Islet of Langerhans (tissue), 1 donor: ENCODE results near the gene ANKMY1.

Source experiments
- FAIRE-seq: peaks from one replicate; lab custom pipeline; 2011; peaks lifted over from hg19 to GRCh38; lab: Jason Lieb, UNC

Gene ANKMY1, protein sequence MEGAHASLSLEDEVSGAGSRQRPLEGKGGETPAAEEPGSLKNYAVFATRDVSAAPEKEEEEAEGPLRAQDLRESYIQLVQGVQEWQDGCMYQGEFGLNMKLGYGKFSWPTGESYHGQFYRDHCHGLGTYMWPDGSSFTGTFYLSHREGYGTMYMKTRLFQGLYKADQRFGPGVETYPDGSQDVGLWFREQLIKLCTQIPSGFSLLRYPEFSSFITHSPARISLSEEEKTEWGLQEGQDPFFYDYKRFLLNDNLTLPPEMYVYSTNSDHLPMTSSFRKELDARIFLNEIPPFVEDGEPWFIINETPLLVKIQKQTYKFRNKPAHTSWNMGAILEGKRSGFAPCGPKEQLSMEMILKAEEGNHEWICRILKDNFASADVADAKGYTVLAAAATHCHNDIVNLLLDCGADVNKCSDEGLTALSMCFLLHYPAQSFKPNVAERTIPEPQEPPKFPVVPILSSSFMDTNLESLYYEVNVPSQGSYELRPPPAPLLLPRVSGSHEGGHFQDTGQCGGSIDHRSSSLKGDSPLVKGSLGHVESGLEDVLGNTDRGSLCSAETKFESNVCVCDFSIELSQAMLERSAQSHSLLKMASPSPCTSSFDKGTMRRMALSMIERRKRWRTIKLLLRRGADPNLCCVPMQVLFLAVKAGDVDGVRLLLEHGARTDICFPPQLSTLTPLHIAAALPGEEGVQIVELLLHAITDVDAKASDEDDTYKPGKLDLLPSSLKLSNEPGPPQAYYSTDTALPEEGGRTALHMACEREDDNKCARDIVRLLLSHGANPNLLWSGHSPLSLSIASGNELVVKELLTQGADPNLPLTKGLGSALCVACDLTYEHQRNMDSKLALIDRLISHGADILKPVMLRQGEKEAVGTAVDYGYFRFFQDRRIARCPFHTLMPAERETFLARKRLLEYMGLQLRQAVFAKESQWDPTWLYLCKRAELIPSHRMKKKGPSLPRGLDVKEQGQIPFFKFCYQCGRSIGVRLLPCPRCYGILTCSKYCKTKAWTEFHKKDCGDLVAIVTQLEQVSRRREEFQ

DNA sequence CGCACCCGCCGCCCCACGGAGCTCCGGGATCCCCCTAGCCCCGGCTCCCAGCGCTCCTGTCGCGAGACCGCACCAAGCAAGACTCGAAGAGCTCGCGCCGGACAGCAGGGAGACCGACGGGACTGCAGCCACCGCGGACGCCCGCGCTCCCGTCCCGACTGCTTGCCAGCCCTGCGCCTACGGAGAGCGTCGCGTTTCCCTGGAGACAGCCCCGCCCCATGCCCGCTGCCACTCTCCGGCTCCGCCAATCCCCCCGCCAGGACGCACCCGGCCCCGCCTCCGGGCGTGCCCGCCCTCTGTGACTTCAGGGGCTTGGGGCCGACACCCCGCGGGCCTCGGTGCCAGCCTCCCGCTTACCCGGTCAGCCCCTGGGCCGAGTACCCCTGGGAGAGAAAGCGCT, at the start of gene ANKMY1:
Gene ANKMY1, minus strand, starts transcription at position 181 of the 400 bp plus-strand sequence. CDS start 653 bp downstream, outside the sequence.
- no peak for FAIRE-seq

DNA sequence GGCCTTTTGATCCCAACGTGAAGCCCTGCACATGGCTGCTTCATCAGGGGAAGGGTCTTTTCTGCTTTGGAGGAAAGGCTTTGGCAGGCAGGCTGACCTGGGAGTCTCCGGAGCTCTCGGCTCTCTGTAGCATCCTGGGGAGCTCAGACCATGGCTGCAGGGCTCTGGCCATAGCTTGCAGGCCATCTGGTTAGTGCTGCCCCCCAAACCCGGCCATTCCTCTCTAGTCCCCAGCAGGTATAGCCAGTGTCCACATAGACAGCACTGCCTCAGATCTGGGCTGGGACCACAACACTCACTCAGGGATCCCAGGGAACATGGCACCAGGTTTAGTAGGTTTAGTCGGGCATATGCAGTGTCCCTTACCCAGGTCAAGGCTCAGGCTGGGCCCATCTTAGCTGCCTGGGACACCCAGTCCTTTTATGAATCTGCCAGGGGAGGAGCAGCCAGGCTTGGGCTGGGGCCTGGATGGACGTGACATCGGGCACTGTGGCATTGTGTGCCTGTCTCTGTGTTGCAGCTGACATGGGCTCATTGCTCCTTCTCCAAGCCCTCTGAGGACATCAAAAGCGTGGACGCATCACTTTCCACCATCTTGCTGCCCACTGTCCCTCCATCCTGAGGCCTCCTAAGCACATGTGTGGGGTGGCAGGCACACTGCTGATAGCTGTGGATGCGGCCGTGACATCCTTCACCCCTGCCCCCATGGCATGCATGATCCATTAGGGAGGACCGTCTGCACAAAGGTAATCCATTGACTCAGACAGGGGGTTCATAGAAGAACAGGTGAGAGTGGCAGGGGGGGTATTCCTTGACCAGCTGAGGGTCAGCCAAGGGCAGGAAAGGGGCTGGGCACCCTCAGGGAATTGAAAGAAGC, 48.3 kb upstream of the ANKMY1 start:
- FAIRE-seq = no peak

DNA sequence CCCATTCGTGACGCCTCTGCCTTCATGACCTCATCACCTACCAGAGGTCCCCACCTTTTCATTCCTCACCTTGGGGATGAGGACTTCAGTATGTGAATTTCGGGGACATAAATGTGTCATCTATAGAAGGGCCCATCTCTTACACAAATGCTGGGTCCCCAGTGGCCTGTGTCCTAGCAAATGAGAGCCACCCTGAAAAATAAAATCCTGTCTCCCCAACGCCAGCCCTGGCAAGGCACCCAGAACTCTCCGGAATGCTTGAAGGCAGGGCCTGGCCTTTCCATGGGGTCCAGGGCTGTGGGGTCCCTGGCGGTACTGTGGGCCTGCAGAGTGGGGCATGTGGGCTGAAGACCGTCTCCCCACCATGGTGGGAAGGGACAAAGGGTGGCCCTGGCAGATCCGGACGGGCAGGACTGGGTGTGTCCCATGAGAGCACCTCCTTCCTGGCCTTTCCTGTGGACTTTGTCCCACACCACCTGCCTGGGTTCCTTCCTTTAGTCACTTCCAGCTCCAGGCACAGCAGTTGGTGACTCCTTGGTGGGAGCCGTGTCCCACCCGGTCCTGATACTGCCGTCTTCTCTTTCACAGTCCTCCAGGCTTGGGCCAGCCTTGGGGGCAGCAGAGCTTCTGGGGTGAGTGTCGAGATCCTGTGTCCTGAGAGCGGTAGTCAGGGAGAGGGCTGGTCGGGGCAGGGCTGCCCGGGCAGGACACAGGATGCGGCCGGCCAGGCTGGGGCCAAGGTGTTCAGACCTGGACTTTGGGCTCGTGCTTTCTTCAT, 47.3 kb upstream of the ANKMY1 start:
- no peak for FAIRE-seq

DNA sequence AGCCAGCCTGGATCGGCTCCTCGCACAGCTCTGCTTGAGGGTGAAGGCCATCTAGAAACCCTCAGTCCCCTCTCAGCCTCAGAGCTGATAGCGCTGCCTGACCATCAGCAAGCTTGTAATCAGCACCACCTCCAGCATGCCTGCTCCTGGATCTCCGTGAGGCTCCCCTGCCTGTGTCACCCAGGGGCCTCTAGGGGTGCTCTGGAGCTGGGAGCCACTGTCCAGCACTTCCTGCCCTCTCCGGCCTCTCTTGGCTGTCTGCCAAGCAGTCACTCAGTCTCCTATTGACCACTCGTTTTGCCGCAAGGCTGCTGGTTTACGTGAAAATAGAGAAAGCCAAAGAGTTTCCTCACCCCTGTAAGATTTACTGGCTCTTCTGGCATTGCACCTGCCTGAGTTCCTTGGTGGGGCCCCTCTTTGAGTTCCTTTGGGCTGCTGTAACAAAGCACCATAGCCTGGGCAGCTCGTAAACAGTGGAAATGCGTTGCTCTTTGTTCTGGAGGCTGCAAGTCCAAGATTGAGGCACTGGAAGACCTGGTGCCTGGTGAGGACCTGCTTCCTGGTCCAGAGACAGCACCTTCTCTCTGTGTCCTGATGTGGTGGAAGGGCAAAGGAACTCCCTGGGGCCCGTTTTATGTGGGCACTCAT, 46.6 kb upstream of the ANKMY1 start:
- FAIRE-seq = peak; percentile 74

DNA sequence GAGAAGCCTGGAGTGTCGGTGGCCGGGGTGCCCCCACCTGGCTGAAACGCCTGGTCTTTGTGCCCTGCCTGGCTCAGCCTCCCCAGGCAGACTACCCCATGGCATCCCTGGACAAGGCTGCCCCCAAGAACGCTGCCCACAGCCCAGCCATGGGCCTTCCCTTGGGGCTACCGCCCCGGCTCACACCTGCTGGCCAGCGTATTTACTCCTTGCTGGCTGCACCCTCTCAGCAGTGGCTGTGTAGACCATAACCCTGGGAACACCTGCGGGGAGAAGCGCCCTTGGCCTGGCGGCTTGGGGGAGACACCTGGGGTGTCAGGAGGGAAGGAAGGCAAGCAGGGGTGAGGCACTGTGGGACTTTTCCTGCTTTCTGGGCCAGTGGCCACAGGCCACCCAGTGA, 46.1 kb upstream of the ANKMY1 start:
- no peak for FAIRE-seq

DNA sequence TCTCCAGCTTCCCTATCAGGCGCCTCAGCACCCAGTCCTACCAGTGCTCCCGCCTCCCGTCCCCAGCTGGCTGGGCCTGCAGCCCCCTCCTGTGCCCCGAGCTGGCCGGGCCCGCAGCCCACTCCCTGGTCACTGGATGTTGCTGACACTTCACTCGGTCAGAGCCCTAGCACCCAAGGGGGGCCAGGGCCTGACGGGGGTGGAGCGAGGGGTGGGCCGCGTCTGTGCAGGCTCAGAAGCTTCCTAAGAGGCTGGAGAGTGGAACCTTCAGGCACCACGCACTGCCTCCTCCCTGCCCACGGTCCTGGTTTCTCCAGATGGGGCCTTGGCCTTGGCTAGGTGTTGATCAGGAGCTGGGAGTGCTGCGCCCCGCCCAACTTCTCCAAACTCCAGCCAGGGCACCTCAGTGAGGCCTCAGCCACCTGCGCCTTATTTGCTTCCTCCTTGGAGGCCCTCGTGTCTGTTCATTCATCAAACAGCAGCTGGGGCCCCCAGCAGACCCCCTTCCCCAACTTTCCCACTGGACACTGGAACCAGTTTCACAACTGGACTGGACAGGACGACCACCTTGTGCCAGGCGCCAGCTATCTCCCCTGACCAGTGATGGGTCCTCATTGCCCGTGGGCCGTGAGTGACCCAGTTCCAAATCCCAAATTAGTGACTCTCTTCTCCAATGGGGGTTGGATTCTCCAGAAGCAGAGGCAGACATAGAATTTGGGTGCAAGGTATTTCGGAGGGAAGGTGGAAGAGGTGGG, 45.5 kb upstream of the ANKMY1 start:
- FAIRE-seq = no peak

DNA sequence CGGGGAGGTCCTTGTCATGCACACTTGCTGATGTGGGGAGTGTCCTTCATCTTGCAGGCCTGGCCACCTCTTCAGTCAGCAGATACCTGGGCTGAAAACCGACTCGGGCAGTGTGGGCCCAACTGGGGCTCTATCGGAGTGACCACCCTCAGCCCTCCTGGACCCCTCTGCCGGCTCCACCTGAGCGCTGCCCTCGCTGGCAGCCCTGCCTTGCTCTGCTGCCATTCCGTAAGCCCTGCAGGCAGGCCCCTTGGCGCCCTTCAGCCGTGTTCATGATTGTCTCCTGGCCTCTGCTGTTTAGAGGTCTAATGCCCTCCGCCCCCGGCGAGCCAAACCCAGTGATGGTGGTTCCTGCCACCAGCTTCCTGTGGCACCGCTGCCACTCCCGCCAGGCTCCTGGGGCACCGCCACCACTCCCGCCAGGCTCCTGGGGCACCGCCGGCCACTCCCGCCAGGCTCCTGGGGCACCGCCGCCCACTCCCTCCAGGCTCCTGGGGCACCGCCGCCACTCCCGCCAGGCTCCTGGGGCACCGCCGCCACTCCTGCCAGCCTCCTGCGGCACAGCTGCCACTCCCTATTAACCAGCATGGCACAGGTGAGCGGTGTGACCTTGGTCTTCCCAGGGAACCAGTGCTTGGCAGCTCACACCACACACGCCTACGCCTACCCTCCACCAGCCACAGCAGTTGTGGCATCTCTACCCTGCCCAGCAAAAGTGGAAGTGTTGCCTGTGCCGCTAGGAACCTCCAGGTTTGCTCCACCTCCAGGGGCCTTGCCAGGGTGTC, 44.7 kb upstream of the ANKMY1 start:
- no peak for FAIRE-seq

DNA sequence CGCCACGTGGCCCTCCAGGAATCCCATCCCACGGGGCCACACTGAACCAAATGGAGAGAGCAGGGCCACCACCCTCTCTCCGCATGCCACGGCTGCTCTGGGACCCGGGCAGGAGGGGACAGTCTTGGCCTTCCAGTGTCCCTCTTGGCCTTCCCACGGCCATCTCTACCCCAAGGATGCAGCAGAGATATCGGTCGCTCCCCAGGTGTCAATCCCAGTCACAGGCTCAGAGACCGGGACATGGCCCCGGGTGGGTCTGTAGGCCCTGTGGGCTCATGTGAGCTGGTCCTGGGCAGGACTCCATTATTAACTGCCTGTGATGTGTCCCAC, 44.0 kb upstream of the ANKMY1 start:
- FAIRE-seq = no peak

DNA sequence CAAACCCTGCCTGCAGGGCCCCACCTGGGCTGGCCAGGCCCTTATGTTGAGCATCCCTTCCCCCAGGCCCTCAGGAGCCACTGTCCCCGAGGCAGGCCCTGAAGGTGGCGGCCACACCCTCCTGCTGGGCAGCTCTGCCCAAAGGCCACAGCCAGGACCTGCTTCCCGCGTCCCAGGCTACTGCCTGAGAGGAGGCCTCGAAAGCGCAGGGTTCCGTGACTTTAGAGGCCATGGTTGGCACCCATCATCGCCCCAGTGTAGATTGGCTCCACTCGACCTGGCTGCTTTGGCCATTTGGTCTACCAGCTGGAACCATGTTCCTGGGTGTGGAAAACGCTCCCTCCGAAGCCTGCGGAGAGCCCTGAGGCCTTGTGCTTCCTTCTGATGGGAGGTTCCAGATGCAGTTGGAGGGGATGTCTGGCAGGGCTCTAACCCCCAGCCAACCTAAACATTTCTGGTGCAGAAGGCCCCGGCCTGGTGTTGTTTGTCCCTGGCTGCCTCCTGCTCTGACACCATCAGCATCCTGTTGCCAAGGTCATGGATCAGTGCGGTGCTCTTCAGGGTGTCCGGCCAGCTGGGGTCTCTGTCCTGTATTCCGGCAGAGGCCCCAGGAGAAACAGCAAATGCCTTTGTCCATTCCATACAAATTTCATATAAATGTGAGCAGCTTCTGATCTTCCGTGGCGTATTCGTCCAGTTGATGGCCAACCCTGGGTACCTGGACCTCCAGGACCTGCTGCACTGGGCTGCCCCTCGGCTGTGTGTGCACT, 43.5 kb upstream of the ANKMY1 start:
- no peak for FAIRE-seq

DNA sequence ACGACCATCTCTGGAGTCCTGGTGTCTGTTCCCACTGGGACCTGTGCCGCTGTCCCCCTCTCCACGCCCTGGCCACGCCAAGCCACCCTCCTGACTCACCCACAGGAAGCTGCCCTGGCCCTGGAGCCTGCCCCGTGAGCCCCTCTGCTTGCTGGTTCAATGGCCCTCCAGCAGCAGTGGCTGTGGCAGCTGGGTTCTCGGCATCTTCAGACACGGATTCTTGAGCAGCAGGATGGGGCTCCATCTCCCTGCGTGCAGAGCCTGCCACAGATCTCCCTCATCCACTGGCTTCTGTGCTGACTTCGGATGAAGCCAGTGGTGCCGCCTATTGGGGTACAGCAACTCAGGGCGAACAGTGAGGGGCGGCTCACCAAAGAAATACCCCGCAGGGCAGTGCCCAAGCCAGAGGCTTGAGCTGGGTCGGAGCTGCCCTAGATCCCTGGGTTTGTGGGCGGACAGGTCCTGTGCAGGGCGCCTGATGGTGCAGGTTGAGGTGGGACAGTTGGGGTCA, 42.7 kb upstream of the ANKMY1 start:
- FAIRE-seq = no peak

DNA sequence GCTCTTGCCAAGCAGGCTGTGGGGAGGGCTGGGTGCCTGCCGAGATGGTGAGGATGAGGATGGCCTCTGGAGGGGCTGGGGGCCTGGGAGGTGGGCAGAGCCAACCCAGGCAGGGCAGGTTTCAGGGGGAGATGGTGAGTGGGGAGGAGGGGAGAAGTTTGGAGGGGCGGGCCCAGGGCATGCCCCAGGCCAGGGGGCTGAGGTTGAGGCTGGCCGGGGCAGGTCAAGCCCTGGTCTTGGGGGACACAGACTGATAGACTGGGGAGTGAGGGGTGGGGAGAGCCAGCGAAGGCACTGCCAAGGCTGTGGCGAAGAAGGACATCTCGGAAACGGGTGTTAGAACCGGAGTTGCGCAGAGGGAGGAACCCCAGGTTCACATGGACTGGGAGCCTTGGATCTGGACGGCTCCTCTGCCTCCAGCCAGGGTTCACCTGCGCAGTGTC, 41.4 kb upstream of the ANKMY1 start:
- no peak for FAIRE-seq

DNA sequence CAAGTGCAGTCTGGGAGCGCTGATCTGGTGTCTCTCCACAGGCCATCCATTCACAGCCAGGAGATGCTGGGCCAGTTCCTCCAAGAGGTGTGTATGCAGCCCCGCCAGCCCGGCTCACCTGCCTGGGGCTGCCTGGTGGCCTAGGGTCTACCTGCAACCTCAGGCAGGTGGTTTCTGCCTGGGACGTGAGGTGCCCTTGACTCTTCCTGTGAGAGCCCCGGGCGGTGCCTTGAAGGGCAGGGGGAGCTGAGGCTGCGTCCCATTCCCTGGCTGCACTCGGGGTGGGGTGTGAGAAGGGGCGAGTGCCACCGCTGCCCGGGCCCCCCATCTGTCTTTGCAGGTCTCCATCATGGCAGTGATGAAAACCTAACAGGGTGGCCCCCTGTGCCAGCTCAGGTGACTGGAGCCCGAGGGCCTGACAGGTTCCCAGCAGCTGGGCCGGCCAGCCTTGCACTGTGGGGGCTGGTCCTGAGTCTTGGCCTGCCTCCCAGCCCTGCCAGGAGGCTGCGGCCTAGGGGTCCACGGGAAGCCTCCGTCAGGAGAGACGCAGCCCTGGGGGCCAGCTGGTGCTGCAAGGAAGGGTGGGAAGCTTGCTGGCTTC, 40.6 kb upstream of the ANKMY1 start:
- no peak for FAIRE-seq

DNA sequence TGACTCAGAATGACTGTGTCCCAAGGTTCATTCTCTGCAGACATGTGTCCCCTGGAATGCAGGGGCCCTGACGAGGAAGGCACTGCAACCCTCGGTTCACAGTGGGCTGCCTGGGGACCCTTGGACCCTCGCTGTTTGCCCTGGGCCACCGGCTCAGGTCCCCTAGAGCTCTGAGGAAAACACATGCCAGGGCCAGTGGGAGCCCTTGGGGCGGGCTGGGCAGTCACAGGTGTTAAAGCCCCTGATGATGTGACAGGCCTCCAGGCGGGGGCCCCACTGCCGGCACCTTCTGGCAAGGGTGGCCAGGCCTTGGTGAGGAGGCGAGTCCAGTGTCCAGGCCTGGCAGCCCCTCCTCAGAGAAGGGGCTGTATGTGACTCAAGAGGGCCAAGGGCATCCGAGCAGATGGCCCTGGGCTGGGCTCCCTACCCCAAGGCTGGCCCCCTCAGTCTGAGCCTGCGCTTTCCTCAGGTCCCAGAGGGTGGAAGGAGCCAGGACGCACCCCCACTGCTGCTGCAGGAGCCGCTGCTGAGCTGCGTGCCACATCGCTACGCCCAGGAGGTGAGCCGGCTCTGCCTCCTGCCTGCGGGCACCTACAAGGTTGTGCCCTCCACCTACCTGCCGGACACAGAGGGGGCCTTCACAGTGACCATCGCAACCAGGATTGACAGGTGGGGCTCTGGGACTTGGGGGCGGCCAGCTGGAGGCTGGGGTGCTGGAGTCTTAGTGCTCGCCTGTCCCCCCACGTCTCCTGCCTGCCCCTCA, 39.8 kb upstream of the ANKMY1 start:
- FAIRE-seq = no peak

DNA sequence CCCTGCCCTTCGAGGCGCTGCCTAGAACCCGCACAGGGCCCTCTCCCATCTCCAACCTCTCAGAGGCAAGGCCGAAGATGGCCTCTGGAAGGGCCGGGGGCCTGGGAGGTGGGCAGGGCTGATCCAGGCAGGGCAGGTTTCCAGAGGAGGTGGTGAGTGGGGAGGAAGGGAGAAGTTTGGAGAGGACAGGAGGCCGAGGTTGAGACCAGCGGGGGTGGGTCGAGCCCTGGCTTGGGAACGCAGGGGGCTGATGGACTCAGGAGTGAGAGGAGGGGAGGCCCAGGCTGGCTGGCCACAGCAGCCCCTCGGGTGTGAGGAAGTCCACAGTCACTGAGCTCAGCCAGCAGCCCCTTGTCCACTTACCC, 39.2 kb upstream of the ANKMY1 start:
- FAIRE-seq = no peak

DNA sequence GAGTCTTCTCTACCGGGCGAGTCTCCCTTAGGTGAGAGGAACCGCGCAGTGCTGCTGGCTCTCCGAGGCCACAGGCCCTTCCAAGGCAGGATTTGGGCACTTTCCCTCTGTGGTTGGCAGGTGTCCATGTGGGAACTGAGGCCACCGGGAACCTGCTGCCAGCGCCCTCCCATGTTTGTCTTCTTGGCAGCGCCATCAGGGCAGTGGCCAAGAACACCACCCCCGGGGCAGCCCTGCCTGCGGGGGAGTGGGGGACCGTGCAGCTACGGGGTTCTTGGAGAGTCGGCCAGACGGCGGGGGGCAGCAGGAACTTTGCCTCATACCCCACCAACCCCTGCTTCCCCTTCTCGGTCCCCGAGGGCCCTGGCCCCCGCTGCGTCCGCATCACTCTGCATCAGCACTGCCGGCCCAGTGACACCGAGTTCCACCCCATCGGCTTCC, 38.7 kb upstream of the ANKMY1 start:
- FAIRE-seq = no peak

DNA sequence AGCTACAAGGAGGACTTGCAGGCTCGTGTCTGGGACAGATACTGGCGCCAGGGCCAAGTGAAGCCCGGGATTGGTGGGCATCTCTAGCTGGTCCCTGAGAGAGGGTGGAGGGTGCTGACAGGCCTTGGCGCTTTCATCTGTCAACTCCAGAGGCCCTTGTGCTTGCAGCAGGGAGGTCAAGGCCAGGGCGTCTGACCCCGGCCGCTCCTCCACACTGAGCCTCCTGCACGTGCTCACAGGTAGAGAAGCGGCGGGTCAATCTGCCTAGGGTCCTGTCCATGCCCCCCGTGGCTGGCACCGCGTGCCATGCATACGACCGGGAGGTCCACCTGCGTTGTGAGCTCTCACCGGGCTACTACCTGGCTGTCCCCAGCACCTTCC, 38.3 kb upstream of the ANKMY1 start:
- no peak for FAIRE-seq
